Left ventricle myocardium superior (tissue), 1 donor: ENCODE data around the gene HNMT. TPM values are rescaled to one million over a fixed set of nuclear protein-coding genes. Genes with fewer than 3 reads are reported as not detected.

Experiments
- ATAC-seq: fragments of 200-7000 bp; cut with Tn5 transposase; one replicate; pipeline ENCODE4 v1.9.1; 2020; ENCODE audit warnings: mild to moderate bottlenecking, moderate library complexity
- DNase-seq: peaks from one replicate; pipeline ENCODE4 v3.0.0-alpha.2; 2020
- intact Hi-C: fragments of 100-400 bp; cut with micrococcal nuclease; formaldehyde crosslinking; loops from one replicate; pipeline ENCODE4 v1.11.0; 2022
- total RNA-seq: library from RNA; stranded (reverse); fragmentation: NEBNext Ultra II Directional; extraction: Animal tissue kit (Norgen Biotek cat#: 25700); gene quantifications from one replicate; pipeline ENCODE4 v1.2.1, GENCODE V29; 2021
- donor health status: DM: no; HTN: yes; CAD: no; lungs with severe emphysema.

HNMT gene
- total RNA-seq, 1 donor from 2014 or later, result 11.0 TPM

- ATAC-seq, result no peak
- intact Hi-C loops, result no loop called here
- DNase-seq, result no peak
Observed at GRCh38 chr2:137997733-137998132, 33.5 kb downstream of the HNMT start.

GRCh38 chr2:137998503-137998902 is 34.2 kb downstream of the HNMT start:
- intact Hi-C loops, result no loop called here
- ATAC-seq (no peak), DNase-seq (no peak)

- DNase-seq (no peak), ATAC-seq (no peak)
- intact Hi-C loops, result no loop called here
Observed at GRCh38 chr2:137999273-137999672, 35.0 kb downstream of the HNMT start.

GRCh38 chr2:138000009-138000408 is 35.7 kb downstream of the HNMT start:
- intact Hi-C loops, result no loop called here
- ATAC-seq (no peak), DNase-seq (no peak)

- intact Hi-C loops, result no loop called here
- DNase-seq (no peak), ATAC-seq (no peak)
Observed at GRCh38 chr2:138000796-138001195, 36.5 kb downstream of the HNMT start.

- ATAC-seq (no peak), DNase-seq (no peak)
- intact Hi-C loops, result no loop called here
Observed at GRCh38 chr2:138003411-138003810, 39.1 kb downstream of the HNMT start.

GRCh38 chr2:138007431-138007830 is 43.2 kb downstream of the HNMT start:
- no peak for DNase-seq
- no peak for ATAC-seq
- intact Hi-C loops, result no loop called here

- intact Hi-C loops, result no loop called here
- no peak for ATAC-seq
- DNase-seq, result no peak
Observed at GRCh38 chr2:138009622-138010021, 45.3 kb downstream of the HNMT start.

GRCh38 chr2:138010890-138011289 is 46.6 kb downstream of the HNMT start:
- ATAC-seq (no peak), DNase-seq (no peak)
- intact Hi-C loops, result no loop called here

- intact Hi-C loops, result no loop called here
- ATAC-seq, result no peak
Observed at GRCh38 chr2:138012082-138012481, 47.8 kb downstream of the HNMT start.

GRCh38 chr2:138012968-138013367 is 48.7 kb downstream of the HNMT start:
- intact Hi-C loops, result no loop called here
- no peak for DNase-seq
- ATAC-seq, result no peak

More at GRCh38 chr2:138012082-138012481, 47.8 kb downstream of the HNMT start:
- DNase-seq, result no peak

- DNase-seq, result no peak
- intact Hi-C loops, result no loop called here
Observed at GRCh38 chr2:138013639-138014038, 49.4 kb downstream of the HNMT start.

GRCh38 chr2:138015494-138015893 is 51.2 kb downstream of the HNMT start:
- no peak for DNase-seq
- no peak for ATAC-seq
- intact Hi-C loops, result no loop called here

More at GRCh38 chr2:138013639-138014038, 49.4 kb downstream of the HNMT start:
- ATAC-seq, result no peak

GRCh38 chr2:138016351-138017087 is 52.2 kb downstream of the HNMT start:
- no peak for ATAC-seq
- no peak for DNase-seq
- intact Hi-C loops, result no loop called here

- no peak for DNase-seq
- intact Hi-C loops, result no loop called here
- ATAC-seq, result no peak
Observed at GRCh38 chr2:138017824-138018223, 53.6 kb downstream of the HNMT start.

- DNase-seq (no peak), ATAC-seq (no peak)
- intact Hi-C loops, result no loop called here
Observed at GRCh38 chr2:138018866-138019688, 54.8 kb downstream of the HNMT start.

GRCh38 chr2:138020432-138020831 is 56.2 kb downstream of the HNMT start:
- DNase-seq (no peak), ATAC-seq (no peak)
- intact Hi-C loops, result no loop called here

- intact Hi-C loops, result no loop called here
- DNase-seq, result no peak
- ATAC-seq, result no peak
Observed at GRCh38 chr2:138021154-138021553, 56.9 kb downstream of the HNMT start.

- no peak for ATAC-seq
- intact Hi-C loops, result no loop called here
- DNase-seq, result no peak
Observed at GRCh38 chr2:138023298-138023697, 59.0 kb downstream of the HNMT start.

- intact Hi-C loops, result no loop called here
- no peak for ATAC-seq
- DNase-seq, result no peak
Observed at GRCh38 chr2:138023976-138024375, 59.7 kb downstream of the HNMT start.
